RWPE2 (cell line): ENCODE measurements around the gene IGFN1.

Experiments used
- ATAC-seq: fragments of 200-7000 bp; cut with Tn5 transposase; 3 replicates; pipeline ENCODE4 v1.9.1; 2021; ENCODE audit warnings: low read depth
- DNase-seq: peaks from one replicate; pipeline ENCODE4 v3.0.0-alpha.2; 2020; ENCODE audit warnings: low spot score
- H3K27ac ChIP-seq: fragments of 450-650 bp; 2 replicates; pipeline ENCODE4 v1.5.1; 2017; ENCODE audit warnings: mild to moderate bottlenecking; ENCODE audit not compliant: poor library complexity, severe bottlenecking
- H3K27me3 ChIP-seq: fragments of 250-450 bp; sonication (Bioruptor Pico); 2 replicates; pipeline ENCODE4 v1.5.1; 2021; ENCODE audit warnings: mild to moderate bottlenecking, moderate library complexity; ENCODE audit not compliant: insufficient read depth, poor library complexity, severe bottlenecking
- H3K36me3 ChIP-seq: fragments of 250-450 bp; sonication (Bioruptor Pico); 2 replicates; pipeline ENCODE4 v1.5.1; 2020; ENCODE audit warnings: low read depth, mild to moderate bottlenecking, moderate library complexity
- H3K4me1 ChIP-seq: fragments of 250-450 bp; sonication (Bioruptor Pico); 2 replicates; pipeline ENCODE4 v1.5.1; 2021; ENCODE audit warnings: mild to moderate bottlenecking, moderate library complexity; ENCODE audit not compliant: insufficient read depth, poor library complexity, severe bottlenecking
- H3K4me3 ChIP-seq: fragments of 250-450 bp; sonication (Bioruptor Pico); 2 replicates; pipeline ENCODE4 v1.5.1; 2021; ENCODE audit warnings: mild to moderate bottlenecking, moderate library complexity; ENCODE audit not compliant: severe bottlenecking
- H3K9me3 ChIP-seq: fragments of 250-450 bp; sonication (Bioruptor Pico); 2 replicates; pipeline ENCODE4 v1.5.1; 2021; ENCODE audit warnings: mild to moderate bottlenecking, moderate library complexity; ENCODE audit not compliant: severe bottlenecking
- CTCF ChIP-seq: fragments of 450-650 bp; IDR thresholded peaks from one replicate; pipeline ENCODE4 v1.5.1; 2017; ENCODE audit warnings: mild to moderate bottlenecking, moderate library complexity; ENCODE audit not compliant: poor library complexity, severe bottlenecking

The IGFN1 gene

DNA sequence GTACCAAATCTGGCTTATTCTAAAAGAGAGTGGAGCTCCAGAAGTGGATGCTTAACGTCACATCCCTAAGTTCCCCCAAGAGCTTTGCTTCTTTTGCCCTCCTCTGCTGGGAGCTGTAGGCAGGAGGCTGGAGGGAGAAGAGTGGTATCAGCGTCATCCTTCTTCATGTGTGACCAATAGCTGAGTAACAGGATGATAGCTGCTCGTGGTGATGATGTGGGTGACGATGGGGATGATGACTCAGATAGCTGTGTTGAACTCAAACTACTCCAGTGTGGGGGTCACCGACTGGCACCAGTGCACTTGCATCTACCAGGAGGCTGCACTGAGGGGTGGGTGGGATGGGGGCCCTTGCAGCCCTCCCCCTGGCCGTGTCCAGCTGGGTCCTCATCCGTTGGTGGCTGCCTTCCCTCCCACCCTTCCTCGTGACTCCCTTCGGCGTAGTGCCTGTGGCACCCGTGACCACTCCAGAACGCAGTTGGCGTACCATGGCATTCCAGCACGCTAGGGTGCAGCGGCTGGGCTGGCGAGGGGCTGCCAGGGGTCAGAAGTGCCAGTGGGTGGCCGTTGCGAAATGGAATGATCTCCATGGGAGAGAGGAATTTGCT is 1.1 kb downstream of the IGFN1 start:
- Histone ChIP-seq H3K9me3 (no peaks in the 10 kb centered on the region), H3K36me3 (no peaks in the 10 kb centered on the region), H3K27ac (no peak overlapping the region), H3K4me1 (peaks cover 2% of the 10 kb centered on the region), H3K4me3 (no peak overlapping the region), H3K27me3 (no peaks in the 10 kb centered on the region)
- TF ChIP-seq CTCF: no peak
- ATAC-seq: peak; percentile 96
- DNase-seq: no peak

GRCh38 chr1:201192261-201192788 is 1.7 kb downstream of the IGFN1 start:
- TF ChIP-seq CTCF: no peak
- peaks cover 2% of the 10 kb centered on the region for H3K4me1 ChIP-seq
- no peak for ATAC-seq
- H3K4me3 ChIP-seq: no peak overlapping the region
- no peaks in the 10 kb centered on the region for H3K9me3 ChIP-seq
- no peaks in the 10 kb centered on the region for H3K27me3 ChIP-seq
- no peak overlapping the region for H3K27ac ChIP-seq
- DNase-seq: no peak
- no peaks in the 10 kb centered on the region for H3K36me3 ChIP-seq

- Histone ChIP-seq H3K27me3 (no peaks in the 10 kb centered on the region), H3K9me3 (no peaks in the 10 kb centered on the region), H3K36me3 (no peaks in the 10 kb centered on the region), H3K27ac (no peak overlapping the region), H3K4me3 (no peak overlapping the region), H3K4me1 (peaks cover 2% of the 10 kb centered on the region)
- ATAC-seq: no peak
- no peak for TF ChIP-seq CTCF
- no peak for DNase-seq
Observed at GRCh38 chr1:201194046-201194445, 3.4 kb downstream of the IGFN1 start.

DNA sequence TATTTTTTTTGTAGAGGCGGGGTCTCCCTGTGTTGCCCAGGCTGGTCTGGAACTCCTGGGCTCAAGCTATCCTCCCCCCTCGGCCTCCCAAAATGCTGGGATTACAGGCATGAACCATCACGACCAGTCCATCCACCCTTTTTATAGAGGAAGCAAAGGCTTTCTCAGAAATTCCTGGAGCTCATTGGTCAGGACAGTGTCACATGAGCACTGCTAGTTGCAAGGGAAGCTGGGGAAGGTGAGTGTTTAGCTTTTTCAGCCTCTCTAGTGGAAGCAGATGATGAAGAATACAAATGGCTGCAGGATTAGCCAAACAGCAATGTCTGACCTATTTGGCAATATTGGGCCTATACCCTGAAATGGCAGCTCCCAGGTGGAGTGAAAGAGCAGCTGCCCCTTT is 8.0 kb downstream of the IGFN1 start:
- DNase-seq (no peak), ATAC-seq (no peak)
- H3K4me1 ChIP-seq: no peaks in the 10 kb centered on the region
- no peaks in the 10 kb centered on the region for H3K27me3 ChIP-seq
- H3K36me3 ChIP-seq: no peaks in the 10 kb centered on the region
- no peak overlapping the region for H3K27ac ChIP-seq
- no peak overlapping the region for H3K4me3 ChIP-seq
- no peak for TF ChIP-seq CTCF
- H3K9me3 ChIP-seq: no peaks in the 10 kb centered on the region

- no peak for TF ChIP-seq CTCF
- no peaks in the 10 kb centered on the region for H3K4me1 ChIP-seq
- H3K4me3 ChIP-seq: no peak overlapping the region
- no peak for ATAC-seq
- no peak overlapping the region for H3K27ac ChIP-seq
- no peaks in the 10 kb centered on the region for H3K36me3 ChIP-seq
- no peaks in the 10 kb centered on the region for H3K9me3 ChIP-seq
- H3K27me3 ChIP-seq: no peaks in the 10 kb centered on the region
- no peak for DNase-seq
Observed at GRCh38 chr1:201205036-201205435, 14.4 kb downstream of the IGFN1 start.
